ENCODE data around the gene NAXD.
"Not testable (repeated sequence)": the region's sequence is repeated elsewhere in the genome, so short reads cannot be mapped to it uniquely, and the experiment has no call there.

The NAXD gene

DNA sequence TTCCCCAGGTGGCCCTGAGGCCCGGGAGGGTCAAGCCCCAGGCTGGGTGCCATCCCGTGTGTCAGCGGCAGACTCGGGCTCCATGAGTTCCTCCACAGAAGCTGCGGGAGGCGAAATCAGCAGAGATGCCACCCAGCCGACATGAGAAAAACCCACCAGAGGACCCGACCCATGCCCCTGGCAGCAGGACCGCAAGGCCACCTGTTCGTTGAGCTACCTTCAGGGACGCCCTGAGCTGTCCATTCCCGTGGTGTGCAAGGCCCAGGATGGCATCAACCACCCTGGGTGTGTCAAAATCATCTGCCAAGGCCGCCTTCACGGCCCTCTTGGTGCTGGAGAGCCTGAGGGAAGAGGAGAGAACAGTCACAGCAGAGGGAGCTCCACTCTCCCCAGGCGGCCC lies 30.4 kb downstream of the NAXD start:
- DNase-seq = no peak

GRCh38 chr13:110646442-110647364 lies 31.4 kb downstream of the NAXD start:
- DNase-seq = no peak

DNA sequence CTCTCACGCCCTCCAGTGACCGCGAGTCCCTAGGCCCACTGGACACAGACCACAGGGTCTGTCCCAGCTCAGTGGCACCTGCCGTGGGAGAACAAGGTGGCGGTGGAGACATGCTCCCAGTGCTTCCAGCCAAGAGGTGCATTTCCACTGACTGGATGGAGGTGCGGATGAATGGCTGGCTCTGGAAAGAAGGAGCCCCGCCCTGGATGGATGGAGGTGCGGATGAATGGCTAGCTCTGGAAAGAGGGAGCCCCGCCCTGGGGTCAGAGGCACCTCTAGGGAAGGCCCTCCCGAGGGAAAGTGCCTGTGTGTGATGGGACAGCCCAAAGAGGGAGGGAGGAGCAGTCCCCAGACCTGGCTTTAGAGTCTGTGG lies 32.0 kb downstream of the NAXD start:
- DNase-seq = no peak

DNA sequence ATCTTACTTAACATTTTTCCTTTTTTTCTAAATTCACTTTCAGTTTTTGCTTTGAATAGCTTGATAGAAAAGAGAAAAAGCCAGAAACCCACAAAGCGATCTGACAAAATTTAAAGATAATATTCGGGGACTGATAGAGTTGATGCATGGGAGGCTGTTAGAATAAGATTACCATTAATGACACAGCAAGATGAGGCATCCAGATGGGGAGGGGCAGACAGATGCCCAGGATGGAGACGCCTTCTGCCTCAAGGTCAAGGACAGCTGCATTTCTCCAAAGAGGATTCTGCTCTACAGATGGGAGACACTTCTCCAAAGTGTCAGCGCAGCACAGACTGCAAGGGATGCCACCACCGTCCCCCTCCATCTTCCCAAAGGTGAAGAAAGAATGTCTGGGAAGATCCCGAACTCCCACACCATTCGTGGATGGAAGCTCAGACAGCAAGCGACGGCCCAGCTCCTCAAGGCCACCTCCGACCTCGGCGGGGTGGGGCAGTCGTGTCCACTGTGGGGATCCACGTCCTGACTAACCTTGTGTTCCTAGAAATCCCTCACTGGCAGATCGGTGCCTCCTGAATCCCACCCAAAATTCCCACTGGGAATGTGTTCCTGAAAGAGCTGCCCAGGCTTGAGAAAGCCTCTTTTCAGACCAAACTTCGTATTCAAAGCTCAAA lies 32.9 kb downstream of the NAXD start:
- DNase-seq = no peak

GRCh38 chr13:110648848-110649421 lies 33.6 kb downstream of the NAXD start:
- DNase-seq = no peak

GRCh38 chr13:110649551-110649950 lies 34.2 kb downstream of the NAXD start:
- DNase-seq = no peak

DNA sequence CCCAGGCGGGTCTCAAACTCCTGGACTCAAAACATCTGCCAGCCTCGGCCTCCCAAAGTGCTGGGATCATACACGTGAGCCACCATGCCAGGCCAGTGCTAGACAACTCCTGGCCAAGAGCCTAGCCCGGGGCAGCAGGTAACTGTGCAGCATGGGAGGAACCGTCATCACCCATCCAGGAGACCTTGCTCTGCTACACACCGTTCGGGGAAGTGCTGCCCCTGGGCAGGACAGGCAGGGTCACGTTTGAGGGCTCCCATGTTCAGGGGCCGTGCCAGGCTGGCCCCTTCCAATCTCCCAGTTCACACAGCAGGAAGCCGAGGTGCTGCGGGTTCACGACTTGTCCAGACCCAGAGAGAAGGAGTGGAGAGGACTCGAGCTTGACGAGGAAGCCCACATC lies 35.1 kb downstream of the NAXD start:
- no peak for DNase-seq

- no peak for DNase-seq
Measured at GRCh38 chr13:110651271-110651670, 35.9 kb downstream of the NAXD start.

- no peak for DNase-seq
Measured at GRCh38 chr13:110651726-110652230, 36.4 kb downstream of the NAXD start.

DNA sequence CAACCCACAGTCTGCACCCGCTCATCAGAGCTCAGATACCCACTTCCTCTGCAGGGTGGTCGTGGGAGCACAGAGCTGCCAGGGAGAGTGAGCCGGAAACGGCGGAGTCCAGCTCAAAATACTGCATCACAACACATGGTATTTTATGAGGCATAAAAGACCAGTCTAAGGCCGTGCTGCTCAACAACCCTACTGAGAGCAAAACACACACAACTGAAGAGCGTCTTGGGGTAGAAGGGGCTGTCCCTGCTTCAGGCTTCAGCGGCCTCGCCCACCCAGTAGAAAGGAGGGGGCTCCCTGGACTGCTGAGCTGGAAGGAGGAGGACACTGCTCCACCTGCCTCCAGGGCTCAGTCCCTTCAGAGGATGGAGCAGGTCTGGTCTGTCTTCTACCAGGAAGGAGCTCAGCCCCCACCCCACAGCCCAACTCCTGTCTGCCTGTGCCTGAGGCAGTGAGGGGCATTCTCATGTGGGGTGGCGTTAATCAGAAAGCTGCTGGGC lies 36.9 kb downstream of the NAXD start:
- no peak for DNase-seq

- DNase-seq = no peak
Measured at GRCh38 chr13:110652764-110653163, 37.4 kb downstream of the NAXD start.

DNA sequence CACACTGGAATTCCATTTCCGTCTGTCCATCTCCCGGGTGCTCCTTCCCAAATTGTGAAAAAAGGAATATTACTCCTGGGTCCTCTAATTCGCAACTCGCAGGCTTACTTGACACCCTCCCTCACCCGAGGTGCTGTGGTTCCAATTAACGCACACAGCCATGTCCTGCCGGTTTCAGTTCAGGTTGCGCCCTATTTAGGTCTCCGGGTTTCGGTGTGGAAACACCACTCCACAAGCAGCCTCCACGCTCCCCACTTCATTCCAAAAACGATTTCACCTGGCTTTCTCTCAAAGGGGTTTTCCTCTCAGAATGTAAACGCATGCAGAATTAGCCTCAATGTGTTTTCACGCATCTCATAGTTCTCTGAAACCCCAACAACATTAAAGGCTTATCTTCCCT lies 37.9 kb downstream of the NAXD start:
- DNase-seq = no peak

- DNase-seq = no peak
Measured at GRCh38 chr13:110653851-110654250, 38.5 kb downstream of the NAXD start.

GRCh38 chr13:110657196-110657595 lies 41.9 kb downstream of the NAXD start:
- no peak for DNase-seq

- not testable (repeated sequence) for DNase-seq
Measured at GRCh38 chr13:110658218-110658911, 43.0 kb downstream of the NAXD start.

DNA sequence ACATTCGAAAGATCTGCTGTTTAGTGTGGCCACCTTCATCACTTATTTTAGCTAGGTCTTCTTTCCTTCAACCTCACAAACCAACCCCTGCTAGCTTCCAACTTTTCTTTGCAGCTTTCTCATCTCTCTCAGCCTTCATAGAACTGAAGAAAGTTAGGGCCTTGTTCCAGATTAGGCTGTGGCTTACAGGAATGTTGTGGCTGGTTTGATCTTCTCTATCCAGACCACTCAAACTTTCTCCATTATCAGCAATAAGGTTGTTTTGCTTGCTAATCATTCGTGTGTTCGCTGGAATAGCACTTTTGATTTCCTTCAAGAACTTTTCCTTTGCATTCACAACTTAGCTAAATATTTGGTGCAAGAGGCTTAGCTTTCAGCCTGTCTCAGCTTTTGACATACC lies 45.9 kb downstream of the NAXD start:
- no peak for DNase-seq

DNA sequence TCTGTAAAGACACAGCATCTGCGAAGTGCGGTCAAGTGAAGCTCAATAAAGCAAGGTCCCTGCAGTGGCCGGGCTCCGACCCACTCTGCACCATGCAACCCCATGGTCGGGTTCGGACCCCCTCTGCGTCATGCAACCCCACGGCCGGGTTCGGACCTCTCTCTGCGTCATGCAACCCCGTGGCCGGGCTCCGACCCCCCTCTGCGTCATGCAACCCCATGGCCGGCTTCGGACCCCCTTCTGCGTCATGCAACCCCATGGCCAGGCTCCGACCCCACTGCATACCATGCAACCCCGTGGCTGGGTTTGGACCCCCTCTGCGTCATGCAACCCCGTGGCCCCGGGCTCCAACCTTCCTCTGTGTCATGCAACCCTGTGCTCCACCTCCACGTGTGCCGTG lies 46.7 kb downstream of the NAXD start:
- no peak for DNase-seq

- DNase-seq = no peak
Measured at GRCh38 chr13:110662777-110663443, 47.6 kb downstream of the NAXD start.

DNA sequence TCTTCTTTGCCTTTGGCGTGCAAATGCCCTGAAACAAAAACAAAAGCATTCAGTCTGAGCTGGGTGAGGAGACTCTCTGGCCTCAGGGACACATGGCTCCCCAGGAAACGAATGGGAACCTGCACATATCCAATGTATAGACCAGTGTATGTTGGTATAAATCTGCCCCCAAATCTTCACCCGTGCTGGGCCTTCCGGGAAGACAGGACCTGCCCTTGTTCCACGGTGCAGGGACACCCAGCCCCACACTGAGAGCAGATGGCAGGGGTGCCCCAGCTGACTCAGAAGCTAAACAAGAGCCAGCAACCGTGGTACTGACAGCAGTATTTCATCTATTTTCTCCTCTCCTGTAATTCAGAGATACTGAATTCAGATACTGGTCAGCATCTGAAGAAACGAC lies 48.1 kb downstream of the NAXD start:
- DNase-seq = no peak

- no peak for DNase-seq
Measured at GRCh38 chr13:110664041-110664440, 48.7 kb downstream of the NAXD start.

DNA sequence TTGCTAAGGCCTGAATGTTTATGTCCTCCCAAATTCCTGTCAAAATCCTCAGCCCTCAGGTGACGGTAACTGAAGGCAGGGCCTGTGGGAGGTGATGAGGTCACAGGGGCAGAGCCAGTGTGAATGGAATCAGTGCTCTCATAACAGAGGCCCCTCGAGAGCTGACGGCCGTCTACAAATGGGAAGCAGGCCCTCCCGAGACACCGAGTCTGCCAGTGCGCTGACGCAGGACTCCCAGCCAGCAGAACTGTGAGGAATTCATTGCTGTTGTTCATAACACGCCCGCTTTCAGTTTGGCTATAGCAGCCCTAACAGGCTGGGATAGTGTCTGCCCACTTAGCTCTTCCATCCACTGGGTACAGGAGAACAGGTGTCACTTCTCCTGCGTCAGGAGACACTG lies 49.3 kb downstream of the NAXD start:
- DNase-seq = no peak

GRCh38 chr13:110665491-110666254 lies 50.3 kb downstream of the NAXD start:
- DNase-seq = no peak
